Measurements from ENCODE around the gene TSHZ2. TPM values are rescaled to one million over a fixed set of nuclear protein-coding genes. Genes with fewer than 3 reads are reported as not detected.

TSHZ2 gene
- total RNA-seq, 1 experiment from 2014 or later: 0.07 TPM

DNA sequence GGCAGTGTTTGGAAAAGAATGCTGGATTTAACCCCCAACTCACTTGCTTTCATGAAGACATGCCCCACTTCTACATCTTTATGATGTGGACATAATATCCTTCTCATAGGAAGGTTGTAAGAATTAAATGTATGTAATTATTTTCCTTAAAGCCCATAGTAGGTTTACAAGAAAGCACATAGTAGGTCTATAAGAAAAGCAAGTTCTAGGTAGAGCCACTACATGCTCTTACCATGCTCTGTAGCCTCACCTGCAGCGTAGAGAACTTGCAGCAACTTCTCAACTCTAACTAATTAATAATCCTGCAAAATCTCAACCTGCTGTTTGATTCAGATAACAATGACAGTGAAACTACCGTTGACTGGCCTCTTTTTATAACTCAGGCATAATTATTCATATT is 288.4 kb downstream of the TSHZ2 start:
- ATAC-seq: no peak
- BruUV-seq (replicated peaks): no TSS peak
- no peak overlapping the region for H2AFZ ChIP-seq (ENCODE audit: low read depth, low read length, poor library complexity, severe bottlenecking)
- no peaks in the 10 kb centered on the region for H3K36me3 ChIP-seq (ENCODE audit: control insufficient read depth in 1 of 2, insufficient read depth in 2 of 2, low read length in 2 of 2)
- ChIA-PET POLR2A (no interaction called here), RAD21 (ENCODE audit: low non-redundant PET in 1 of 2, low total read pairs in 2 of 2, uncharacterized antibody in 2 of 2, unreplicated experiment in 2 of 2) (no interaction called here), CTCF (no interaction called here)
- H3K79me2 ChIP-seq (ENCODE audit: insufficient read depth, low read length): no peaks in the 10 kb centered on the region
- no peaks in the 10 kb centered on the region for H3K9me2 ChIP-seq (ENCODE audit: insufficient read depth)
- H3K9me3 ChIP-seq (ENCODE audit: control insufficient read depth in 1 of 2, insufficient read depth in 1 of 2, low read depth in 1 of 2, low read length in 2 of 2): no peaks in the 10 kb centered on the region
- no peak overlapping the region for H3K4me2 ChIP-seq (ENCODE audit: low read length)
- H3K4me1 ChIP-seq (ENCODE audit: control insufficient read depth in 1 of 2, insufficient read depth in 2 of 2, low read length in 2 of 2): no peaks in the 10 kb centered on the region
- TF ChIP-seq RAD21 (IDR thresholded peaks at IDR 0.05; ENCODE audit: low read depth): no peak
- TF ChIP-seq SRF (IDR thresholded peaks at IDR 0.05; ENCODE audit: low read depth): no peak
- no peak for TF ChIP-seq SP1 (IDR thresholded peaks at IDR 0.05; ENCODE audit: low read depth)
- TF ChIP-seq POLR2A (IDR thresholded peaks at IDR 0.05; ENCODE audit: borderline replicate concordance, extremely low read depth, insufficient read depth, insufficient read length): no peak
- TF ChIP-seq, protein P1, sequence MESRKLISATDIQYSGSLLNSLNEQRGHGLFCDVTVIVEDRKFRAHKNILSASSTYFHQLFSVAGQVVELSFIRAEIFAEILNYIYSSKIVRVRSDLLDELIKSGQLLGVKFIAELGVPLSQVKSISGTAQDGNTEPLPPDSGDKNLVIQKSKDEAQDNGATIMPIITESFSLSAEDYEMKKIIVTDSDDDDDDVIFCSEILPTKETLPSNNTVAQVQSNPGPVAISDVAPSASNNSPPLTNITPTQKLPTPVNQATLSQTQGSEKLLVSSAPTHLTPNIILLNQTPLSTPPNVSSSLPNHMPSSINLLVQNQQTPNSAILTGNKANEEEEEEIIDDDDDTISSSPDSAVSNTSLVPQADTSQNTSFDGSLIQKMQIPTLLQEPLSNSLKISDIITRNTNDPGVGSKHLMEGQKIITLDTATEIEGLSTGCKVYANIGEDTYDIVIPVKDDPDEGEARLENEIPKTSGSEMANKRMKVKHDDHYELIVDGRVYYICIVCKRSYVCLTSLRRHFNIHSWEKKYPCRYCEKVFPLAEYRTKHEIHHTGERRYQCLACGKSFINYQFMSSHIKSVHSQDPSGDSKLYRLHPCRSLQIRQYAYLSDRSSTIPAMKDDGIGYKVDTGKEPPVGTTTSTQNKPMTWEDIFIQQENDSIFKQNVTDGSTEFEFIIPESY (IDR thresholded peaks at IDR 0.05; ENCODE audit: extremely low read depth, insufficient replicate concordance, low read length): no peak
- TF ChIP-seq, protein P2, sequence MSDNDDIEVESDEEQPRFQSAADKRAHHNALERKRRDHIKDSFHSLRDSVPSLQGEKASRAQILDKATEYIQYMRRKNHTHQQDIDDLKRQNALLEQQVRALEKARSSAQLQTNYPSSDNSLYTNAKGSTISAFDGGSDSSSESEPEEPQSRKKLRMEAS (IDR thresholded peaks at IDR 0.05): no peak
- TF ChIP-seq POLR2AphosphoS5 (IDR thresholded peaks at IDR 0.05; ENCODE audit: low read depth, low read length): no peak
- TF ChIP-seq CBX3 (IDR thresholded peaks at IDR 0.05; ENCODE audit: low read depth): no peak
- no peak for TF ChIP-seq ZNF274 (IDR thresholded peaks at IDR 0.05; ENCODE audit: low read depth, low read length)
- TF ChIP-seq JUND (IDR thresholded peaks at IDR 0.05): no peak
- TF ChIP-seq, protein P3, sequence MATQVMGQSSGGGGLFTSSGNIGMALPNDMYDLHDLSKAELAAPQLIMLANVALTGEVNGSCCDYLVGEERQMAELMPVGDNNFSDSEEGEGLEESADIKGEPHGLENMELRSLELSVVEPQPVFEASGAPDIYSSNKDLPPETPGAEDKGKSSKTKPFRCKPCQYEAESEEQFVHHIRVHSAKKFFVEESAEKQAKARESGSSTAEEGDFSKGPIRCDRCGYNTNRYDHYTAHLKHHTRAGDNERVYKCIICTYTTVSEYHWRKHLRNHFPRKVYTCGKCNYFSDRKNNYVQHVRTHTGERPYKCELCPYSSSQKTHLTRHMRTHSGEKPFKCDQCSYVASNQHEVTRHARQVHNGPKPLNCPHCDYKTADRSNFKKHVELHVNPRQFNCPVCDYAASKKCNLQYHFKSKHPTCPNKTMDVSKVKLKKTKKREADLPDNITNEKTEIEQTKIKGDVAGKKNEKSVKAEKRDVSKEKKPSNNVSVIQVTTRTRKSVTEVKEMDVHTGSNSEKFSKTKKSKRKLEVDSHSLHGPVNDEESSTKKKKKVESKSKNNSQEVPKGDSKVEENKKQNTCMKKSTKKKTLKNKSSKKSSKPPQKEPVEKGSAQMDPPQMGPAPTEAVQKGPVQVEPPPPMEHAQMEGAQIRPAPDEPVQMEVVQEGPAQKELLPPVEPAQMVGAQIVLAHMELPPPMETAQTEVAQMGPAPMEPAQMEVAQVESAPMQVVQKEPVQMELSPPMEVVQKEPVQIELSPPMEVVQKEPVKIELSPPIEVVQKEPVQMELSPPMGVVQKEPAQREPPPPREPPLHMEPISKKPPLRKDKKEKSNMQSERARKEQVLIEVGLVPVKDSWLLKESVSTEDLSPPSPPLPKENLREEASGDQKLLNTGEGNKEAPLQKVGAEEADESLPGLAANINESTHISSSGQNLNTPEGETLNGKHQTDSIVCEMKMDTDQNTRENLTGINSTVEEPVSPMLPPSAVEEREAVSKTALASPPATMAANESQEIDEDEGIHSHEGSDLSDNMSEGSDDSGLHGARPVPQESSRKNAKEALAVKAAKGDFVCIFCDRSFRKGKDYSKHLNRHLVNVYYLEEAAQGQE (IDR thresholded peaks at IDR 0.05; ENCODE audit: low read depth): no peak
- TF ChIP-seq, protein P4, sequence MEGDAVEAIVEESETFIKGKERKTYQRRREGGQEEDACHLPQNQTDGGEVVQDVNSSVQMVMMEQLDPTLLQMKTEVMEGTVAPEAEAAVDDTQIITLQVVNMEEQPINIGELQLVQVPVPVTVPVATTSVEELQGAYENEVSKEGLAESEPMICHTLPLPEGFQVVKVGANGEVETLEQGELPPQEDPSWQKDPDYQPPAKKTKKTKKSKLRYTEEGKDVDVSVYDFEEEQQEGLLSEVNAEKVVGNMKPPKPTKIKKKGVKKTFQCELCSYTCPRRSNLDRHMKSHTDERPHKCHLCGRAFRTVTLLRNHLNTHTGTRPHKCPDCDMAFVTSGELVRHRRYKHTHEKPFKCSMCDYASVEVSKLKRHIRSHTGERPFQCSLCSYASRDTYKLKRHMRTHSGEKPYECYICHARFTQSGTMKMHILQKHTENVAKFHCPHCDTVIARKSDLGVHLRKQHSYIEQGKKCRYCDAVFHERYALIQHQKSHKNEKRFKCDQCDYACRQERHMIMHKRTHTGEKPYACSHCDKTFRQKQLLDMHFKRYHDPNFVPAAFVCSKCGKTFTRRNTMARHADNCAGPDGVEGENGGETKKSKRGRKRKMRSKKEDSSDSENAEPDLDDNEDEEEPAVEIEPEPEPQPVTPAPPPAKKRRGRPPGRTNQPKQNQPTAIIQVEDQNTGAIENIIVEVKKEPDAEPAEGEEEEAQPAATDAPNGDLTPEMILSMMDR (IDR thresholded peaks at IDR 0.05 in 2 of 3, conservative IDR thresholded peaks at IDR 0.05 in 1 of 3; ENCODE audit: borderline replicate concordance in 1 of 3, insufficient read depth in 1 of 3, low read depth in 2 of 3, low read length in 2 of 3): no peak
- TF ChIP-seq EZH2phosphoT487 (IDR thresholded peaks at IDR 0.05; ENCODE audit: borderline replicate concordance): no peak
- no peak for TF ChIP-seq SIN3A (IDR thresholded peaks at IDR 0.05; ENCODE audit: low read depth)
- TF ChIP-seq EGR1 (IDR thresholded peaks at IDR 0.05; ENCODE audit: low read depth): no peak
- TF ChIP-seq, protein P5, sequence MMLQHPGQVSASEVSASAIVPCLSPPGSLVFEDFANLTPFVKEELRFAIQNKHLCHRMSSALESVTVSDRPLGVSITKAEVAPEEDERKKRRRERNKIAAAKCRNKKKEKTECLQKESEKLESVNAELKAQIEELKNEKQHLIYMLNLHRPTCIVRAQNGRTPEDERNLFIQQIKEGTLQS (IDR thresholded peaks at IDR 0.05): no peak
- intact Hi-C loops (cut with micrococcal nuclease): no loop called here
- H3K9ac ChIP-seq (ENCODE audit: low read length): no peak overlapping the region
- no peak for DNase-seq (ENCODE audit: low read depth, low spot score)
- no peak overlapping the region for H3K4me3 ChIP-seq (replicated peaks in 1 of 2; ENCODE audit: low read depth in 1 of 2, low read length in 2 of 2)
- no peaks in the 10 kb centered on the region for H4K20me1 ChIP-seq (ENCODE audit: insufficient read depth)
- H3K27me3 ChIP-seq (ENCODE audit: insufficient read depth, low read length): peaks cover 91% of the 10 kb centered on the region
- H3K27ac ChIP-seq (ENCODE audit: low read depth, low read length): no peak overlapping the region

All from HCT116 (cell line).